Measurements from ENCODE around the gene AUTS2.

Gene AUTS2

DNA sequence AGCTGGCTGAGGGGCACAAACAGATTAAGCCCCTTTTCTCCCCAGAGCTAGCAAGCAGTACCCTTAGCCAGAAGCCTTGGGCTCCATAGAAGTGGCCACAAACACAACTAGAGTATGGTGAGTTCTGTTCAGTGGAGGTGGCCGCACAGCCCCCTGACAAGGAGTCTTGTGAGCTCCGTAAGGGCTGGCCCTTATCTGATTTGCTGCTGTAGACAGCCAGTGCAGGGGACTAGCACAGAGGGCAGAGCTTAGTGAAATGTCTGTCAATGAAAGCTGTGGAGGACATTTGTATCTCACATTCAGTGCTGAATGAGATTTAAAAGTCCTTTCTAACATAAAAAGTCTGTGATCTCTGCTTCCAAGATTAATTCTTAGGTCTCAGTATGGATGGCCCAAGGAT is 137.3 kb downstream of the AUTS2 start:
- DNase-seq, result no peak

DNA sequence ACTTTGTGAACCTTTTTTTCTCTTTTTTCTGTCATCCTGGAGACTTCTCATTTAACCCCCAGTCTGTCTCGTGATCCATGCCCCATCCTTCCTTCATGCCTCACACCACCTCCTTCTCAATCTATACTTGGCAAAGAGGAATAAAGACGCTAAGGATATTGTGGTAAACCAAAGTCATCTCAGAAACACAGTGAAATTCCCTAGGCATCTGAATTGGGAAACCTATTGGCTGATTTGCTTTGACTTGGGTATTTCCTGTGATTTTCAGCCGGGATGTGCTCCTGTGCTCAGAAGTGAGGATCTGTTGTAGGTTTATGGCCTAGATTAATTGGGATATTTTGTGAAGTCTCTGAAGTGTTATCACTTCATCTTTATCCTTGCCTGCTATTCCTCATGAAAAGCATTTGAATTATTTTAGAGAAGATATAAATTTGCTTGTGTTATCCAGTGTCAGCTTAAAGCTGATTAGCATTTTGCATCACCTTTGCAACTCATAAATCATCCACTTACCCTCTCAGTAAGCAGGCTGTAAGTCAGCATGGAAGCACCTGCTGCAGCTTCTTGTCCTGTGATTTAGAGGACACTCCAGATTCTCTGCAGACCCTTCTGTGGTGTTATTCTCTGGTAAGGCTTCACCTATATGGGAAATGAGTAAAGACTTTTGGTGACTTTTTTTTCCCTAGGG is 138.0 kb downstream of the AUTS2 start:
- DNase-seq, result peak; percentile 16 to 34

DNA sequence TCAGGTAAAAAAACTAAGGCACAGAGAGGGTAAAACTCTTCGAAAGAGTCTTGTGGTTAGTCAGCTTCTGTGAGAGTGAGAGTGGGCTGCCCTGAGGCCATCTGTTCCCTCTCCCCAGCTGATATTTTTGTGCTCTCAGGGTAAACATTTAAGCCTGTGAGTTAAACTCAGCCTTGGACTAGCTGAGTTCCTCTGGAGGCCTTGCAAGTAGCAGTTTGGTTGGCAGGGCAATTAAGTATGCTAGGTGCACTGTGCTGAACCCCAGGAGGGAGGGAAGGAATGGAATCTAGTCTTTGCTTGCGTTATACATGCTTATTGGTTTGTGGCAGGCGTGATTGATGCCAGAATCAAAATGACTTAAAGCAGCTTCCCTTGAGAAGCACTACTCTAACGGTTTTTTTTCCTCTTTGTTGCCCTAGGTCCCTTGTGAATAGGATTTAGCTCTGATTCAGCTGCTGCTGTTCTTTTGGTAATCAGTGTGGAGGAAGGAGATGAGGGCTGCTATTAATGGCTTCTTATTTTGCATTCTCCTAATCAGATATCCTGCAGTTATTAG is 140.2 kb downstream of the AUTS2 start:
- DNase-seq, result no peak

DNA sequence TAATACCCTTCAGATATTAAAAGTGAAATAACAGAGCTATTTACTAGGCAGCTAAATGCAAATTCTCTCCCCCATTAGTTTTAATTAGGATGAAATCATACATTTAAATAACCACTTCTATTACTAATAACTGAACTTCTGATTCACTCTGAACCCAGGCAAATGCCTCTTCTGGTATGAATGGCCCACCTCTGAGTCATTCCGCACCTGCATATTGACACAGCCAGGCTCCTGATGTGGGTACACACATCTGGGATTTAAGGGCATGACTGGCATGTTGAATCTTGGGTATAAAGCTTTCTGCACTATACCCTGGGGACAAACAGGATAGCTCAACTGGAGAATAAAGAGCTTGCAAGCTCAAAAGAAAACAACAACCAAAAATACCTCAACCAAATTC is 140.9 kb downstream of the AUTS2 start:
- DNase-seq, result no peak

DNA sequence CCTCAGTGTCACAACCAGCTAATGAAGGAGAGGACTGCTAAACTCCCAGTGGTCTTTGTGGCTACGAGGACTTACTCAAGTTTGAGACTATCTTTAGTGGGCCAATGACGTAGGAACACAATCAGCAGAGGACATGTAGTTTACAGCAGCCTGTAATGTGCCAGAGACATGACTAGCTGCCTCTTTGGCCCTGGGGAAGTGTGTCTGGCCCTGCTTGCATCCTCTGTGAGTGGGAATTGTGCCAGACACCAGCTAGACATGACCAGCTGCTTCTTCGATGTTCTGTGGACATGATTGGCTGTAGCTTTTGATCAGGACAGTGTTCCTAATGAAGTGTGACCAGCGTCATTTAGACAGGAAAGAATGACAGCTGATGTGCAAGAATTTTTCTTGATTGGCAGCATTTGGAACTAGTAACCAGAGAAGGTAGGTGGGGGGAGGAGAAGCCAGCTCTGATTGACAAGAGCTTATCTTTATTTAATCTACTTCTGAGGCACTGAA is 141.7 kb downstream of the AUTS2 start:
- DNase-seq, result no peak

DNA sequence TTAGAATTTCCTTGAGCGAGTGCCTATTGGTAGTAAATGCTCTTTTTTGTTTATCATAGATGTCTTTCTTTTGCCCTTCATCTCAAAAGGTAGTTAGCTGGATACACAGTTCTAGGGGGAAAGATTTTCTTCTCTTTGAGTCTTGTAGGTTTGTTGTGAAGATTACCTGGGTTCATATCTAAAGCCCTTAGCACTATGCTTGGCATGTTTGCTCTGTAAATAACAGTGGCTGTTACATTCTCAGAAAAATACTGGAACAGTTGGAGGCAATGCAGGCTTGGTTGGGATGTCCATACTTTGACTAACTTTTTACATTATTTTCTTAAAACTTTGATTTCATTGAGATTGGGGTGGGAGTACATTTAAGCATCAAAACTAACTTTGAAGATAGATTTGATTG is 144.0 kb downstream of the AUTS2 start:
- no peak for DNase-seq

DNA sequence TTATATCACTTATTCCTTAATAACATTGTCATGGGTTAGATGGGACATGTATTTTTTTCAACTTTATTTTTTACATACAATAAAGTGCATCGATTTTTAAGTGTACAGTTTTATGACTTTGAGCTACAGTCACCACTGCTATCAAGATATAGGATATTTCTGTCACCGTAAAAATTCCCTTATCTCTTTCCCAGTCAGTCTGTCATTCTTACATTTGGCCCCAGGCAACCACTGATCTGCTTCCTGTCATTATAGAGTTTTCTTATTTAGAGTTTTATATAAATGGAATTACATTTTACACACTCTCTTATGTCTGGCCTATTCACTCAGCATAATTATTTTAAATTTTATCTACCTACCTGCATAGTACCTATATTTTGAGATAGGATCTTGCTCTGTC is 145.2 kb downstream of the AUTS2 start:
- DNase-seq, result no peak

DNA sequence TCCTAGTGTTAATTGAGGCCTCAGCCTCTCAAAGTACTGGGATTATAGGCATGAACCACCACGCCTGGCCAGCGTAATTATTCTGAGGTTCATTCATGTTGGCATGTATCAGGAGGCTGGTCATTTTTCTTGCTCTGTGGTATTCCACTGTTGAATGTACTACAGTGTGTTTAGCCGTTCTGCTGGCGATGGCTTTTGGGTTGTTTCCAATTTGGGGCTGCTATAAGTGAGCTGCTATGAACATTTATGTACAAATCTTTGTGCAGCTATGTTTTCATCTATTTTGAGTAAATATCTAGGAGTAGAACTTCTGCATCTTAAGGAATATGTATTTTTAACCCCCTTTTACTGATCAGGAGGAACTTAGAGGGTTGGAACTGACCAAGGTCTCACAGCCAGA is 145.8 kb downstream of the AUTS2 start:
- no peak for DNase-seq

DNA sequence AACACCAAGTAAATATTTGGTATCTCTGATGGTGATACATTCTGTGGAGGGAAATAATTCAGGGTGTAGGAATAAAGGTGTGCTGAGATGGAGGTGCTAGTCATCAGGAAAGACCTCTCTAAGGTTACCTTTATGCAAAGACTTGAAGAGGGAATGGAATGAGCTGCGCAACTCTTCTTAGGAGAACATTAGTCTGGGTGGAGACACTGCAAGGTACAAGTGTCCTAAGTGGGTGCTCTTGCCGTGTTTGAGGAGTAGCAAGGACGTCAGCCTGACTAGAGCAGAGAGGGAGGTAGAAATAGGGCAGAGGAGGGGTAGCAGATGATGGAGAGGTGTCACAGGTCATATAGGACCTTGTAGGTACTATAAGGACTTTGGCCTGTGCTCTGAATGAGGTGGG is 148.1 kb downstream of the AUTS2 start:
- no peak for DNase-seq

DNA sequence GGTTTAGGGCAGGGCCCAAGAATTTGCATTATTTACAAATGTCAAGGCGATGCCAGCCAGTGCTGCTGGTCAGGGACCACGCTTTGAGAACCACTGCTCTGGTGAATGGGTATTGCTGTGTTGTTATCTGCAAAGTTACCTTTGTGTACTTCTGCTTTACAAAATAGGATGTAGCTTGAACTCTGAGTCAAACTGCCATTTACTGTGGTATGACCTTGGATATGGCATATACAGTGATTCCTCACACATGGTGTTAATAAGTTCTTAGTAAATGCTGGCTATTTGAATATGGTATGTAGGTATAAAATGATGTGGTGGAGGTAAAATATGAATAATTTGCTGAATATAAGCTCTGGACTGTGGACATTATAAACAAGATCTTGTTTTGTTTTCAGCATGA is 148.9 kb downstream of the AUTS2 start:
- no peak for DNase-seq

DNA sequence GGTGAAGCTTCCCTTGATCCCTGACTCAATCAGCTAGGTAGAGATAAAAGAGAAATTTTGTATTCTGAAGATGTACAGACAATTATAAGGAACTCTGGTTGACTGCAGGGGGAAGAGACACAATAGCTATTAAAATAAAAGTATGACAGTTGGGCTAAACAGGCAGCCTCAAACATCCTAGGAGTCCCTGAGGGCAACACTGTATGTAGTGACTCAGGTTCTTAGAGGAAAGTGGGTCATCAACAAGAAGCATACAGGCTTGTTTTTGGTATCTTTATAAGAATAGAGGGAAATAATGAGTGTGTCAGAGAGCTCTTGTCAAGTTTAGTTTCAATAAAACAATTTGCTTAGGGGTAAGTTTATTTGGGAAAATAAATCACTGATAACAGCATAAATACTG is 150.3 kb downstream of the AUTS2 start:
- DNase-seq, result no peak

DNA sequence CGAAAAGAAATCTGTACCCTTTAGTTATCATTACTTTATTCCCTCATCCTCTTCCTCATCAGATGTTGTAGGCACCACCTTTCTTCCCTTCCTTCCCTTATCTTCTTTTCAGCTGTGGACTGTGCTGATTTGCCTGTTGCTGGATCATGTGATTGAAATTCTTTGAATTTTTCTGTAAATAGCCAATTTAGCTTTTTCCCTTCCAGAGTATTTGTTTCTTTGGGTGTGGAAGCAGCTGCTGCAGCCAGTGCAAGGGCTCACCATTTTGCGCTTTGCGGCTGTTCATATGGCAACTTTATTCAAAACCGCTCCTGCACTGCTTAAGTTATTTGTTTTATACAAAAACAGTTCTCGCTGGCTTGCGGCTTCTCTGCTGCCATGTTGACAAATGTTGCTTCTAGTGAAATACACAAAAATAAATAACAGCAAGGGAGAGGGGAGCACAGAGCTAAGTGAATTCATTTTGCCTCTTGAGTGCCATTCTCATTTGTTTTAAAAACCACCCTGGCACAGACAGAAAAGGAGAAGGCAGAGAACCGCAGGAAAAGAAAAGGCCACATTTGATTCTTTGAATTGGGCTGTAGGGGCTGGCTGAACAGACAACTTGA is 151.2 kb downstream of the AUTS2 start:
- peak; percentile 48 to 76 for DNase-seq

DNA sequence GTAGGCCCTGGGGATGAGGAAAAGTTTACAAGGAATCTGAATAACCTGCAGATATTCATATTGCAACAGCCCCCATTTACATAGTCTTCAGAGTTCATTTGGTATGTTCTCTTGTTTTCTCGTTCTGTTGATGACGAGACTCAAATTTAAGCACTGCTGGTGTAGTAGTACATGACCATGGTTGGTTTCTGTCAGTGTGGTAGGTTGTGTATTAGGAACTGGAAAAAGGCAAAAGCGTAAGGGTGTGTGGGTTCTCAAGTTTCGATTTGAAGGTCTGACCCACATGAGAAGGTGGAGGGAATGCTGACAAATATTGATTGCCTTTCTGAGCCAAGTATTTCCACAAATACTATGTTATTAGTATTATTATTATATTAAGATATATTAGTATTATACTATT is 151.7 kb downstream of the AUTS2 start:
- no peak for DNase-seq

DNA sequence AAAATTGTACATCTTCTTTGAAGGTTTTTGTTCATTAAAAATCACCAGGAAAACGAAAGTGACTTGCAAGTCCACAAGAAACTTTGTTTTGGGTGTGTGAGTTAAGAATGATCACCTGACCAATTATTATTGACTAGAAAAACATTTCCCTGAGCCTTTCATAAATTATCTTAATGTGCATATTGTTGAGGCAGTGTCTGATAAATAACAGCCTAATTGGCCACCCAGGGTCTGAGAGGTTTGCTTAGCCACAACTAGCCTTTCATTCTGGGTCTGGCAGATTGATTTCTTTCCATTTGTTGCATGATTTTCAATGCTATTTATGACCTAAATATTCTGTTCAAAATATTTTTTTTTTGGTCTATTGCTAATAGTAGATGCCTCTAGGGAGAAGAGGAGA is 152.8 kb downstream of the AUTS2 start:
- no peak for DNase-seq

DNA sequence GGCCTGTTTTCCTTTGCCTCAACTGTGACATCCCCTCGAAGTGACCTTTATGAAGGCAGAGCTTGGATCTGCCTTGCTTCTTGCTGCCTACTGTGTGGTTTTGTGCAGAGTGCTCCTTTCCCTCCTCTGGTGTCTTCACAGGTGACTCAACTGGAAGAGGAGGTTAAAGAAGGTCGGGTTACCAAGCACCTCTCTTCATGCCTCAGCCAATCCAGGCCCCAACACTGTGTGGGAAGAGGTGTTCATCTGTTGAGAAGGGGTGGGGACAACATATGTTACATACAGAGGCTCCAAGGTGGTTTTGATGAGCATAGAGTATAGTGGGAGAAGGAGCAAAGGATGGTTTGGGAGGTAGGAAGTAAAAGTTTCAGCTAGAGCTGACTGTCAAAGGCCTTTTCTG is 155.7 kb downstream of the AUTS2 start:
- no peak for DNase-seq

DNA sequence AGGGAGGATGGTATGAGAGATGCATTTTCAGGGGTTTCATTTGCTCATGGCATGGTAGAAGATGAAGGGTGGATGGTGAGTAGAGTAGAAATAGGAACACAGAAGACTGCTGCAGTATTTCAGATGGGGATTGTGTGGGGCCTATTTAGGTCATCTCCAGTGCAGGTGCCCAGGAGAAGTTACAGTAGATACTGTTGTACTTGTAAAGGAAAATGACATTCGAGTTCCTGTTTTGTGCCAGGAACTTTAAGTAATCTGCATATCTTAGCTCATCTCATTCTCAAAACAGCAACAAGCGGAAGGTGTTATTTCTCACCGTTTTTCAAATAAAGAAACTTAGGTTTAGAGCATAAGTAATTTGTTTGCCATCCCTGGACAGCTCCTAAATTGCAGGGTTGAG is 156.2 kb downstream of the AUTS2 start:
- no peak for DNase-seq

DNA sequence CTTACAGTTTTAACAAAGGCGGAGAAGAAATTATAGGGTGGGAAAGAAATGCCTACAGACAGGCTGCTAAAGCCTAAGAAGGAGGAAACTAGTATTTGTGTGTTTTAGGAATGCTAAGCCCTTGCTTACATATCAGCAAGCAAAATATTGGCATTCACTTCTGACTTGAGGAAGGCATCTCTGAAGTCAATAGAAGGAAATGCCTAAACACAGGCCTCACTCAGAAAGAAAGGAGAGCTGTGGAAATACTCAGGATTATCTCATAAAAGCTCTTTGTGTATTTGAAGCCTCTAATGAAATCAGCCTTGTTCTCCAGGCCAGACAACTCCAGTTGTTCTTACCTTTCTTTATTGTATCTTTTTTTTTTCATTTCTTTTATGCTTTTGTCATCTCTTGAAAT is 158.0 kb downstream of the AUTS2 start:
- no peak for DNase-seq

DNA sequence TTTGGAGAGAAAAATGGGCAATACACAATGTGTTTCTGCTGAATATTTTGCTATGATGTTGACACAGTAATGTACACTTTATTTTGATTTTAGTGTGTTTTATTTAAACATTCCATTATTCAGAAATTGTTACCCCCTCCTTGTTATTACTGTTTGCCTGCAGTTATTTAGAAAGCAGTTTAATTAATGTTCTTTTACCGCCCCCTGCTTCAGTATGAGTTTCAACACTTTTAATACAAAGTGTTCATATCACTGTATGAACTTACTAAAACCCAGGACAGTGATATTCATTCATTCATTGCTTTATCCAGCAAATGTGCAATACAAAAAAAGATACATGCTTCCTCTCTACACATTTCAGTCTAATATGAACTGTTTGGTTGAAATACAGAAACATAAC is 159.3 kb downstream of the AUTS2 start:
- DNase-seq, result no peak

DNA sequence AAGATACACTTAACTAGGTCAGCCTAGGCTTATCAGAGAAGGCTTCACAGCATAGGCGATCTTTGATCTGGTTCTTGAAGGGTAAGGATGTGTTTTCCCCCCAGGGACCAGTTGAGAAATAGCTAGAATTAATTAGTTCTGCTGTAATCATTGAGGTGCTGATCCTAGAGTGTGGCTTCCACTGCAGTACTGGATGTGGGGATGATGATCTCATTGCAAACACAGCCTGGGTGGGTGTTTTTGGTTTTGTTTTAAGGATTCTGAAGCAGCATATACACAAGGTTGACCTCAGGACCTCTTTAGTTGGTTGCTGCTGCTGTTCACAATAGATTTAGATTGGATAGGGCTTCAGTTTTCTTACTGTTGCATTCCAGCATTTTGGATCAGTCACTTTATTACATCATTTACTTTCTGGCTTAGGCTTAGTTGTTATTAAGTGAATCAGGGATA is 159.7 kb downstream of the AUTS2 start:
- DNase-seq, result no peak

DNA sequence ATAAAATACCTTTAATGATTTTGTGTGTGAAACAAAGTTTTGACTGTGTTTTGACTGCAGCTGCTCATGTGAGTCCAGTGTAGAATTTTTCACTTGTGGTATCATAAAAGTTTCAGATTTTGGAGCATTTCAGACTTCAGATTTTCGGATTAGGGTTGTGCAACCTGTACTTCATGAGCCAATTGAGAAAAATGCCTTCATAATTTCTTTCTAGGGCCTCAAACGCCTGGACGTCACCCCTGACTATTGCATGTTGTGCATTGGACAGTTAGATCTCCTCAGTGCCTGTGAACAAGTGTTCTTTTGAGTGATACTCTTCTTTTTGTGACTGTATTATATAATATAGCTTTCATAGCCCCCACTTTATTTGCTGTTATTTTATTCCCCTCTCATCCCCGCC is 161.1 kb downstream of the AUTS2 start:
- DNase-seq, result no peak

DNA sequence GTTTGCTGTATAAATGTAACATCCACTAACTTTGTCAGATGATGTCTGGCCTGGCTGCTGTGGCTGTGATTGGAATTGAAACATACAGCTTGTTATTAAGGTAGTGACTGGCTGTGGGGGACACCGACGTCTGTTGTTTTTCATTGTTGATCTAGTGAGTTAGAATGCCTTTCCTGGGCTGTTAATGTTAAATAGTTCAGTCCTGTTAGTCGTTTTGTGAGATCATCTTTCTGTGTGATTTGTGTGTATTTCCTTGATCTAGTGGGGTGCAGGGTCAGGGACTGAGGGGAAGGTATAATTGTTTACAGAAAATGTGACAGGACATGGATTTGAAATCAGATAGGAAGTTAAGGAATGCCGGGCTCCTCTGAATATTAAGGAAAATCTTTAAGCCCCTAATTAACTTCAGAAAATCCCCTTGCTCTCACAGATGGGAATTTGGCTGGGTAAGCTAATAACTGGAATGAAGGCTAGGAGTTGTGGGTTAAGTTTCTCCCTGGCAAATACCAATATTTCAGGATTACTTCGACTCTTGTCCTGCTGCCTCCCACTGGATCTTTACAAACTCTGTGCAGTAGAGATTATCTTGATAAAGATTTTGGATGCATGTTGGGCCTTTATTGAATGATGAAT is 163.1 kb downstream of the AUTS2 start:
- DNase-seq, result no peak

DNA sequence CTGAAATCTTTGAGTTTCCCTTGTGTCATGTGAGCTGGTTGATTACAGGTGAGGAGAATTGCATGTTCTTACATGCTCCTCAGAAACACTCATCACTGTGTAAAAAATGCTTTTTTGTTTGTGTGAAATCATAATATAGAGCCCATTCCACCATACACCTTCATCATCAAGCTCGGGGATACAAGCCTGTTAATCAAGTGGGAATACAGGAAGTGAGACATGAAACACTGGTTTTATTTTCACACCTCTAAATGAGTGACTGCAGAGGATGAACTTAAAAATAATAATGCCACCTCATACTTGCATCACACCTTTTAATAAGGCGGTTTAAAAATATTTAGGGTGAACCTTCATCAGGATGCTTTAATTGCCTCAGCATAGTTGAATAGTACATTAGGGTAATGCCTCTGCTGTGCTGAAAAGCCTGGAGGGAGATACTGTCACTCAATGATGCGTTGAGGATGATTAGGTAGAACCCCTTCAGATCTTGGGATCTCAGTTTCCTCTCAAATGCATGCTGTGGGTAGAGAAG is 164.6 kb downstream of the AUTS2 start:
- DNase-seq, result no peak

DNA sequence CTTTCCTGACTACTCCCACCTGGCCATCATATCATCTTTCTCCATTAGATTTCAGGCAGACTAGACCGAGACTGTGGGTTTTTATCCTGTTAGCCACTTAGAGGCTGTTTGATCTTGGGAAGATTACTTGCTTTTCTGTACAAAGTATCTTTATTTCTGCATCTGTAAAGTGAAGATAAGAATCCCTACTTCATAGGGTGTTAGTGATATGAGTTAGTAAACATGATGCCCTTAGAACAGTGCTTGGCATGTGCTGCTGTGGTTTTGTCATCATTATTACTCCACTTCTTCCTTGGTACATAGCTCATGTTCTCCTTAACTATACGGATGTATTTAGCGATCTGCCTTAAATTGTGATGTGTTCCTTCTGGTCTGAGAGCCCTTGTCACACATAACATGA is 165.2 kb downstream of the AUTS2 start:
- no peak for DNase-seq

DNA sequence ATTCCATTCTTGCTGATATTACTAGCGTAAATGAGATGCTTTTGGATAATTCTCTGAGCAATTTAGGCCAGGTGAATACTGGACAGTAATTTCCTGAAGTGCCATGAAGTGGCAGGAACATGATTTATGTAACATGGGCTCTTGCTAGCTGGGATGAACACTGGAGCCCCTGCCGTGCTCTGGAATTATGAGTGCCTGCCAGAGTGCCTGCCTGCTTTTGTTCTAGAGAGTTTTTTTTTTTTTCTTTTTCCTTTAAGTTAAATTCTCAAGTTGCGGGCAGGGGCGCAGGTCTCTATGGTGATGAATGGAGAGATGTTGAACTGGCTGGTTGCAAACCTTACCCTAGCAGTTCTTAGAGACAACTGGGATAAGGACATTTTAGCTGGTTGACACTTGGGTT is 165.9 kb downstream of the AUTS2 start:
- DNase-seq, result no peak

Measured in NCI-H526 (cell line).